NCI-H187 treated with DMSO at 0.1 percent for 48 hours (cell line): ENCODE results near the gene CSTA.
"Not testable (repeated sequence)": the region's sequence is repeated elsewhere in the genome, so short reads cannot be mapped to it uniquely, and the experiment has no call there.

Source experiments
- DNase-seq: peaks from one replicate; lab custom pipeline; 2025; lab: John Stamatoyannopoulos, UW

The CSTA gene

DNA sequence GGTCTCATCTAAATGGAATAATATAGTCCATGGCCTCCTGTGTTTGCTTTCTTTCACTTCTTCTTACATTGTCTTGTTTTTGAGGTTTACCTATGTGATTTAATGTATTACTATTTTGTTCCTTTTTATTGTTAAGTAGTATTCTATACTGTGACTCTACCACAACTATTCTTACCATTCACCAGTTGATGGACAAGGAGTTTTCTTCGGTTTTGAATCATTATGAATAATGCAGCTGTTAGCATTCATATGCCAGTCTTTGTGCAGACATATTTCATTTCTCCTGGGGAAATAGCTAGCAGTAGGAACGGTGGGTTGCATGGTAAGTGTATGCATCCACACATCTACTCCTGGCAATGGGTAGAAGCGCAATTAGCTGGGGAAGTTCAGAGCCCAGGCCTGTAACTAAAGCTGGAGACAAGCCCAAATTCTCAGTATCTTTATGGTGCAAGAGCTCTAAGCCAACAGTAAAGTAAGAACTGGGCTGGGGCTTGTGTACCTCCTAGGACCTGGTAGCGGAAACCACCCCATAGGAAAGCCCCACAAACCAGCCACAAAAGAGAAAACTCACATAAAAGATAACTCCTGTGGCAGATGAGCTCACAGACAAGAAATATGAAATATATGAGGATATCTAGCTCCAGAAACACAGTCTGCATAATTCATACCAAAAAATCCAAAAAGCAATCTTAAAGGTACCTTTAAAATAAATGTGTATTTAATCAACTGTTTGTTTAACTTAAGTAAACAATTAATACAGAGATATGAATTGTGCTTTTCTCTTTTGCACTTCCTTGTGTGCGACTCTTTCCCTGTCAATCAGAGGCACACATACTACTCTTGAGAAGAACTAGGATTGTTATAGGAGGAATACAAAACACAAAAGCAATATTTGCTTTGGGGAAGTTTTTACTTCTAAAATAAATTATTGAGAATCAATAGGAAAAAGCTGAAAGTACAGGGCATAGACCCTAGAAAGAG lies 2.7 kb upstream of the CSTA start:
- no peak for DNase-seq

DNA sequence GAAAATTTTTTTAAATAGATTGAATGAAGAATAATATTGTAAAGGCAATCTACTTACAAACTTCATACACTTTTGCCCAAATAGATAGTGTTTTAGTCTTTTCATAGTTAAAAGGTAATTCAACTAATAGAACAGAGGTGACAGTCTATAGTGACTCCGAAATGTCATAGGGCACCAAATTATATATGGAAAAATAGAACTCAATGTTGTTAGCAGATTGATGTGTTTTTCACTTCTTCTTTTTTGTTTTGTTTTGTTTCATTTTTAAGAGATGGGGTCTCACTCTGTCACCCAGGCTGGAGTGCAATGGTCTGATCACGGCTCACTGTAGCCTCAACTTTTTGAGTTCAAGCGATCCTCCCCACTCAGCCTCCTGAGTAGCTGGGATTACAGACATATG lies 721 bp downstream of the CSTA start:
- DNase-seq = no peak

DNA sequence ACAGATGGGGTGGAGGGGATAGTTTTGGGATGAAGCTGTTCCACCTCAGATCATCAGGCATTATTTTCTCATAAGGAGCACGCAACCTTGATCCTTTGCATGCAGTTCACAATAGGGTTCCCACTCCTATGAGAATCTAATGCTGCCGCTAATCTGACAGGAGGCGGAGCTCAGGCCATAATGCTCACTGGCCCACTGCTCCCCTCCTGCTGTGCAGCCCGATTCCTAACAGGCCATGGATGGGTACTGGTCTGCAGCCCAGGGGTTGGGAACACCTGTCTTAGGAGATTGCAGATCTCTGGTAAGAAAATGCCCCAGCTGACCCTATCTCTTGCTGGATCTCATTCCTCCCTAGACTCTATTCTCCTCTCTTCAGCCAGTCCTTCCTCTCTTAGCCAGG lies 6.8 kb downstream of the CSTA start:
- DNase-seq = no peak

DNA sequence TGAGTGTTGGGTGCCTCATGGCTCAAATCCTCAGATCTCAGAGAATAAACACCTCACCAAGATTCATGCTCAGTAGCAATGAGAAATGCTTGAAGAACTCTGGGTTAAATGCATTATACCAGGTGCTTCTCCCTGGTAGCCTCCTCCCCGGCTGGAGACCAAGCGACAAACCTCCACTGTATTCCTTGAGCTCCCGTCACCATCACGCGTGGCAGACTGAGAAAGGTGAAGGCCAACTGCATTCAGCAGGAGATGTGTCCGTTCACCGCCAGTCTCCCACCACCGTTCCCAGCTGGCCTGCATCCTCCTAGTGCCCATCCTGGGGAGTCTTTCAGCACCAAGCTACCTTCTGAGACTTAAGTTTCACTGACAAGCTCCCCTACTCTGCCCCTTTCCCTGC lies 7.5 kb downstream of the CSTA start:
- no peak for DNase-seq

DNA sequence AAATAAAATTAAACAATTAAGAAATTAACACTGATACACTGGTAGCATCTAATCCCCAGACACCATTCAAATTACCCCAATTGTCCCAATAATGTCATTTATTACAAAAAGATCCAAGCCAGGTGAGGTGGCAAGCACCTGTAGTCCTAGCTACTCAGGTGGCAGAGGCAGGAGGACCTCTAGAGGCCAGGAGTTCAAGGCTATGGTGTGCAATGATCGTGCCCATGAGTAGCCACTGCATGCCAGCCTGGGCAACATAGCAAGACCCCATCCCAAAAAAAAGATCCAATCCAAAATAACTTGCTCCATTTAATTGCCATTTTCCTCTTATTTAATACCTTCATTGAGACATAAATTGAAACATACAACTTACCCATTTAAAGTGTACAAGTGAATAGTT lies 17.8 kb downstream of the CSTA start:
- no peak for DNase-seq

DNA sequence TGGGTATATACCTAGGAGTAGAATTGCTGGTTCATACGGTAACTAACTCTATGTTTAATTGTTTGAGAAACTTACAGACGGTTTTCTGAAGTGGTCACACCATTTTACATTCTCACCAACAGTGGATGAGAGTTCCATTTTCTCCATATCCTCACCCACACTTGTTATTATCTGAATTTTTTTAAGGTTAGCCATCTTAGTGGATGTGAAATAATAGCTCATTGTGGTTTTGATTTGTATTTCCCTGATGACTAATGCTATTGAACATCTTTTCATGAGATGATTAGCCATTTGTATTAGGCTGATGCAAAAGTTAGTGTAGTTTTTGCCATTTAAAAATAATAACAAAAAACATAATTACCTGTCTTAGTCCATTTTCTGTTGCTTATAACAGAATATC lies 18.6 kb downstream of the CSTA start:
- DNase-seq = no peak

DNA sequence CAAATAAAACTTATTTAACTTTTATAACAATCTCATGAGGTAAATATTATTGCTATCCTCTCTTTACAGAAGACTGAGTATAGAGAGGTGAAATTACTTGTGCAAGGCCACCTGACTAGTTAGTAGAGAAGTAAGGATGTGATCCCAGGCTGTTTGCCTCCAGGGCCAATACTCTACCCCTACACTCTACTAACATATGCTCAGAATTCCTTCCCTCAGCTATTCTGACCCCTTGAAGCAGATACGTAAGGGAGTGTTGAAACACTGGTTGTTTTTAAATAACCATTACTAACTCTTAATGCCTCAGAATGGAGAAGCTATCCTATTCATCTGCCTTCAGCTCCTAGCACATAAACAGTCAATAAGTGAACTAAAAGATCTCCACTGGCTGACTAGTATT lies 24.1 kb downstream of the CSTA start:
- DNase-seq = no peak

DNA sequence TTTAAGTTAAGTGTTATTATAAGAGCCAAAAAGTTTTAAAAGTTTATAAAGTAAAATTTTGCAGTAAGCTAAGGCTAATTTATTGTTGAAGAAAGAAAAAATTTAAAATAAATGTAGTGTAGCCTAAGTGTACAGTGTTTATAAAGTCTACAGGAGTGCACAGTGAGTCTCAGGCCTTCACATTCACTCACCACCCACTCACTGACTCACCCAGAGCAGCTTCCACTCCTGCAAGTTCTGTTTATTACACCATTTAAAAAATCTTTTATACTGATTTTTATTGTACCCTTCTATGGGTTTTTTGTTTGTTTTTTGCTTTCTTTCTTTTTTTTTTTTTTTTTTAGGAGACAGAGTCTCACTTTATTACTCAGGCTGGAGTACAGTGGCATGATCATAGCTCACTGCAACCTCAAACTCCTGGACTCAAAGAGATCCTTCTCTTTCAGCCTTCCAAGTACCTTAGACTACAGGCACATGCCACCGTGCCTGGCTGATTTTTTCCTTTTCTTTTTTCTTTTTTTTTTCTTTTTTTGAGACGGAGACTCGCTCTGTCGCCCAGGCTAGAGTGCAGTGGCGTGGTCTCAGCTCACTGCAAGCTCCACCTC lies 25.9 kb downstream of the CSTA start:
- no peak for DNase-seq

DNA sequence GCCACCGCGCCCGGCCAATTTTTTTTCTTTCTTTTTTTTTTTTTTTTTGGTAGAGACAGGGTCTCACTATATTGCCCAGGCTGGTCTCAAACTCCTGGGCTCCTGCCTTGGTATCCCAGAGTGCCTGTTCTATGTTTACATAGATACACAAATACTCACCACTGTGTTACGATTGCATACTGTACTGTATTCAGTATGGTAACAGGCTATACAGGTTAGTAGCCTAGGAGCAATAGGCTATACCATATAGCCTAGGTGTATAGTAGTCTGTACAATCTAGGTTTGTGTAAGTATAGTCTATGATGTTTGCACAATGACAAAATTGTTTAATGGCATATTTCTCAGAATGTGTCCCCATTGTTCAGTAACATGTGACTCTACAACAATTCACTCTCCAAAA lies 26.6 kb downstream of the CSTA start:
- DNase-seq = no peak

DNA sequence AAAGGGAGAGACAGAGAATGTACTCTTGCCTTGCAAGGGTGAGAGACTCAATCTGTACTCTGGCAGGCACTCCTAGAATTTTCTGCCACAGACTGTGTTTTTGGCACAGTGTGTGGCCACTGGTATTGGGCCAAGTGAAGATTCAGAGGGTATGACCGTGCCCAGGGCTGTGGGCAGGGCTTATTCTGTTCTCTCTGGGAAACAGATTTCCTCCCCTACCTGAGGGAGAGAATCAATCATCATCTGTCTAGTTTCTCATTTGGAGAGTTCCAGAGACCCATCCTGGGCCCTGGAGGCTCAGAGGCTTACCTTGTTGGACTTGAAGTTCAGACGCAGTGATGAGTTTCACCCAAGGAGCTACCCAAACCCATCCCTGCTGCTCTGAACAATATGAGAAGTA lies 28.2 kb downstream of the CSTA start:
- no peak for DNase-seq

DNA sequence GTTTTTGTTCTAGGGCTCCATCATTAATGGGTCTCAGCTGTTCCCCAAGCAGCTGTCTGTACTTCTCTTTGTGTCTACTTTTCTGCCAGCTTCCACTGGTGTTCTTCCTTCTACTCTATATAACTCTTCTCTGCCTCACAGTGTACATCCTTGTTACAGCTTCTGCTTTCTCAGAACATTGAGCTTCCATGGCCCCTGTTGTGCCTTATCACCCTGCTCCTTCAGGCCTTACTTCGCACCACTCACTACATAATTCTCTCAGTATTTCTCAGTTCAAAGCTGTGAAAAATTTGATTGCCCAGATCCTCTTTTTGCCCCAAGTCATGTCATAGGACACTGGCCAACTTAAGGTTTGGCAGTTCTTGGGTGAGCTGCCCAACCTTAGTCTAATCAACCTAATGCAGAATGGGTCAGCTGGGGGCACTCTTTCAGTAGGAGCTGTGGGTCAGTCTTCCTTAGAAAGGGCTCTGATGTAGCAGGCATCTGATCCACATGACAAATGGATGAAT lies 28.9 kb downstream of the CSTA start:
- DNase-seq = no peak

DNA sequence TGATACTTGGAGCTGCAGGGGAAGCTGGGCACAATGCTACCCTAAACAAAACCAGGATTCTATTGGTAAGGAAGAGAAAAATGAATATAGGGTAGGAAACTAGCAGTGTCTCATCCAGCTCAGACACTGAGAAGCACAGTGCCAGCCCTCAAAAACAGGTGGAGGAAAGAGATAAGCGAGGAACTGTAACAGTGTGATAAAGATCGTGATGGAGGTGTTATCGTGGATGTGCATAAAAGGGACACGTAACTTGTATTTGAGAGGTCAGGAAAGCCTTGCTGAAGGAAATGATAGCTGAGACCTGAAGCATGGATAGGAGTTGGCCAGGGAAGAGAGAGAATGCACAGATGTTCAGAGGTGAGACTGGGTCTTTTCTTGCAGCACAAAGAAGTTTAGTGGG lies 30.6 kb downstream of the CSTA start:
- no peak for DNase-seq

DNA sequence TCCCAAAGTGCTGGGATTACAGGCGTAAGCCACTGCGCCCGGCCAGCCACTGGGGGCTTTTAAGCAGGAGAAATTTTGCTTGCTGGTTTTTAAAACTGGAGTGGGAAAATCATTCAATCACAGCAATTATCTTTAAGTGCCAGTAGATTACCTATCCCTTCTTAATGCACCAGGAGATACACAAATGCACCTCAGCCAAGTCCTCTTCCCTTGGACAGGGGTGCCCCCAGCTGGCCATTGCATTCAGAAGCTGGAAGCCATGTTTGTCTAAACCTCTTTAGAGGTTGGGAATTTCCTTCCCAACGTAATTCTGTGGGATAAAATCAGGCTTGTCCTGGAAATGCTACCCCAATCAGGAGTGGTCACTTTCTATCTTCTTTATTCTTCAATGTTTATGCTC lies 31.4 kb downstream of the CSTA start:
- peak; percentile 2 for DNase-seq

DNA sequence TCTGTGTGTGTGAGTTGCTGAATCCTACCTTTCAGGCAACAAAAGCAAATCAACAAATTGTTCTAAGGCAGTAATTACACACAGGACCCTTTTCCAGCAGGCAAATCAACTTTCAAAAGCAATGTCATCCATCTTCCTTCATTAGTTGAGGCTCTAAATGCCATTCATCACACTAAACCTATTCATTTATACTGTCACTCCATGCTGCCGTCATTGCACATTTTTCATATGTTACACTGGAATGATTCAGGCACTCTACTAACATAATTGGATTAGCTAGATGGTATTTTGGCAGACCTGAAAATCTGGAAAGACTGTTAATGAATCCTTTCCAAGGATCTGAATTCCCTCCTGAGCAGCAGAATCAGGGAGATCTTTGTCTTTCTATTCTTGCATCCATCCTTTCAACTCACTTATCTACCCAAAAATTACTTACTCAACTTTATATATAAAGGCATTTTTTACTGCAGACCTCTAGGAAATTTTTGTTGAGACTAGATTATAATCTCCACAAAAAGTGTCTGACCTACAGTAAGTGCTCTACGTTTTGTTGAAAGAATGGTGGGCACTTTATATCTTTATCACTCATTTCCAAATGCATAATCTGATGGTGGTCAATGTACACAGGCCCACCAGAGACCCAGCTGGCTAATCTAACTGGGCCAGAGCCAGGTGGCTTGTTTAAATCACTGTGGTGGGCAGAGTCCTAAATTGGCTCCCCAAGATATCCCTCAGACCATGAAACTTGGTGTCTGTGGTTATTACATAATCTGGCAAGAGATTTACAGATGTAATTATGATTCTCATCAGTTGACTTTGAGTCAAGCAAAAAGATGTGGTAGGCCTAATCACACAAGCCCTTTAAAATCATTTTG lies 33.0 kb downstream of the CSTA start:
- DNase-seq = no peak

DNA sequence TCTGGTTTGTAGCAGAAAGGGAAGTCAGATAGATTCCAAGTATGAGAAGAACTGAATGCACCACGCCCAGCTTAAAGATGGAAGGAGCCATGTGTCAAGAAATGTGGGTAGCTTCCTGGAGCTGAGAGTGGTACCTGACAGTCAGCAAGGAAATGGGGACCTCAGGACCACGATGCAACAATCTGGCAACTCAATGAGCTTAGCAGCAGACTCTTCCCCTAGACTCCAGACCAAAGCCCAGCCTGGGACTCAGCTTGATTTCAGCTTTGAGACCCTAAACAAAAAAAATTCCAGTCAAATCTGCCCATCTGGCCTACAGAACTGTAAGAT lies 33.6 kb downstream of the CSTA start:
- DNase-seq = no peak

DNA sequence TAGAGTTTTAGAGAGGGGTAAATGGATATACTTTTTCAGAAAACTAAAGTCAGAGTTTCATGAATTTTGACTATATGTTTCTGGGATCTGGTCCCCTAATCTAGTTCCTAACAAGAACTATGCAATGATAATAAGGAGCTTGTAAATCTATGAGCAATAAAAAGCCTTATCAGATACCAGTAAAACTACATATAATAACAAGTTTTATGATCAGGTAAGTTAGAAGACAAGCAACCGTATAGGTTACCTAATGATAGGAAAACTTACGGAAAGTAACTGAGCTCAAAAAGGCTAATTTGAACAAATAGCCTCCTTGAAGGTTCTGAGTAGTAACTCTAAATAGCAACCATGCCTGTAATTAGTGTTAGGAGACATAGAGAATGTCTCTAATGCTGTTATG lies 37.0 kb downstream of the CSTA start:
- no peak for DNase-seq

DNA sequence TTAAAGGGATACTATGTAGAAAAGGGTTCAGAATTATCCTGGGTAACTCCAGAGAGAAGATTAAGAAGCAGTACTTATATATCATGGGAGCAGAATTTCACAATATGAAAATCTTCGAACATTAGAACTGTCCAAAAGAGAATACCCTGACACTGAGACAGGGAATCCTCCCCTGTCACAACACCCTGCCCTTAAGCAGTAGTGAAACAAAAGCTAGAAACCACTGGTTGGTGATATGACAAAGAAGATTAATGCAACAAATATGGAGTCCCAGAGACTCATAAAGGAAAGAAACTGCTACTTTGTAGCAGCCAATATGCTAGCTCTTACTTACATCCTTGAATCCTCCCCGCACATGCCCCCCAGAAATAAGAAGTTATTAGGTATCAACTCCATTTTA lies 39.4 kb downstream of the CSTA start:
- DNase-seq = no peak

DNA sequence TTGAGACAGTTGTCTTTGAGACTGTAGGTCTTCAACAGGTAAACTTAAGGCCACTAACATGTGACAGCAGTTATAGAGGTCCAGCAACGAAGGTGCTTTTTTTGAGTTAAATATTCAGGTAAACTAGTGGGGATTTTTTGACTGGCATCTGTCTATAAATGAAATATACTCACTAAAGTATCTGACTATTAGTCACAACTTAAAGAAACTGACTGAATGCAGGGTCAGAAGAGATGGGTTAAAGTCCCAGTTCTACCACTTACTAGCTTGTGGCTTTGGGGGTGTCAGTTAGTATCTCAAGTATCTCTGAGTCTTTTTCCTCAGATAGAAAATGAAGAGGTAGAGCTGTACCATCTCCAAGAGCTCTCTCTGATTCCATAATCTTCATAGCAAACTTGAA lies 40.0 kb downstream of the CSTA start:
- no peak for DNase-seq

DNA sequence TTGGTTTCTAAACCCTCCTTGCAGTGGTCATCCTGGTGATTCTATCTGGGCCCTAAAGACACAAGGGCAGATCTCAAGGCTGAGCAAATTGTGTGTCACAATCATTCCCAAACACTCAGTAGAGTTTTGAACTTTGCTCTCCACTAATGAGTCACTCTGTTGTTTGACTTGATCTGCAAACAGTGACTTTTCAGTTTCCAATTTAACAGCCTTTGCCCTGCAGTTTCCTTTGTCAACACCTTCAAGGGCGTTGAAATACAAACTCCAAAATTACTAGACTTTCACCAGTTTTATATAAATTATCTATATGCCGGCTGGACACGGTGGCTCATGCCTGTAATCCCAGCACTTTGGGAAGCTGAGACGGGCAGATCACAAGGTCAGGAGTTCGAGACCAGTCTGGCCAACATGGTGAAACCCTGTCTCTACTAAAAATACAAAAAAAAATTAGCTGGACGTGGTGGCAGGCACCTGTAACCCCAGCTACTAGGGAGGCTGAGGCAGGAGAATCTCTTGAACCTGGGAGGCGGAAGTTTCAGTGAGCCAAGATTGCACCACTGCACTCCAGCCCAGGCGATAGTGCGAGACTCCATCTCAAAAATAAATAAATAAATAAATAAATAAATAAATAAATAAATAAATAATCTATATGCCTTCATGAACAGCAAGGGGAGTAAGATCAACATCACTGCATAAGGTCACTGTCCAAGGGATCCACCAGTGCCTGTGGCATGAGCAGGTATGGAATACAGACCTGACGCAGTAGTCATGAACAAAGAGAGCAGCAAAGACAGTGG lies 40.7 kb downstream of the CSTA start:
- DNase-seq = not testable (repeated sequence)

DNA sequence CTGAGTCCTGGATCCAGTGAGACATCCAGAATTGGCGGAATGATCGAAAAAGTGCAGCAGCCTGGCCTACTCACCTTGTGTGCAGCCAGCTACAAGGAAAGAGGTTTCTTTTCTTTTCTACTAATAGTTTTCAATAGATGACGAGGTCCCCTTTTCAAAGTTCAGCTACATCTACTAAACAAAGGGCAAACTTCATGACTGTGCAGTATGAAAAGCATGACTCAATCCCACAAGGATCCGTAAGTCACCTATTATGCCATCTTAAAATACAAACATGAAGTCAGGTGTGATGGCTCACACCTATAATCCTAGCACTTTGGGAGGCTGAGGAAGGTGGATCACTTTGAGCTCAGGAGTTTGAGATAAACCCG lies 41.3 kb downstream of the CSTA start:
- DNase-seq = no peak

DNA sequence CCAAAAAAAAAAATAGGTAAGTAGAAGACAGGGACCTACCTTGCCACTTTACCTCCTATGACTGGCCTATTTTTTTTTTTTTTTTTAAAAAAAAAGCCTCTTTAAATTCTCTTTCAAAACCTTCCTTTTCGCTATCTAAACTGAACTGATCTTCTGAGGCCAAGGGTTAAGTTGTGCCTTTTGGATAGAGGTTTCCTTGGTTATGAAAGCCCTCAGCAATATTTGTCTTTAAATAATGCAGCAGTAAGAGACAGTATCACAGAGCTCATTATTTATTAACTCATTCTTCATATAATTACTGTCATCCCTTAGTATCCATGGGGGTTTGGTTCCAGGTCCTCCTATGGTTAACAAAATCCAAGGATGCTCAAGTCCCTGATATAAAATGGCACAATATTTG lies 49.0 kb downstream of the CSTA start:
- DNase-seq = no peak

DNA sequence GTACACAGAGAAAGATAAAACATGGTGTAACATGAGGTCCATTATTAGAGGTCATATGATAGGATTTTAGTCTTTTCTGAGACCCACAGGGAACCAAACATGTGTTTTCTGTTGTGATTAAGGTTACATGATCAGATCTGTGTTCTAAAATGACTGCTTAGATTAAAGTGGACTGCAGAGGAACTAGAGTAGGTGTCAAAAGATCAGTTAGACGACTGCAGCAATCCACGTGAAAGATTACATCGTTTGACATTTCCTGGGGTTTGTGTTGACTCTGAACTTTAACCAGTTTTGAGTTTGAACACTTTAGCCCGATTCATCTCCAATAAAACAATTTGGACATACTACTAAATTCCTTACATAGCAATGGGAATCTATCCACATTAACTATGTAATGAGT lies 52.9 kb downstream of the CSTA start:
- DNase-seq = no peak
